ENCODE results near the gene SCAMP5. TPM values are rescaled to one million over a fixed set of nuclear protein-coding genes. Genes with fewer than 3 reads are reported as not detected.

The SCAMP5 gene
- polyA plus RNA-seq, 1 donor (not counting 4 experiments of a cell fraction or from before 2014, with no cell fraction given) = 1.9 TPM

GRCh38 chr15:75054172-75054897, 59.0 kb downstream of the SCAMP5 start:
- H4K20me1 ChIP-seq (ENCODE audit: control insufficient read depth, extremely low read depth, insufficient read depth, low read length) = no peaks in the 10 kb centered on the region
- DNase-seq (ENCODE audit: low read depth, low spot score) (no peak), FAIRE-seq (no peak)
- no peak overlapping the region for H3K9ac ChIP-seq (ENCODE audit: control insufficient read depth, extremely low read depth, insufficient read depth, low read length)
- no peaks in the 10 kb centered on the region for H3K27me3 ChIP-seq (ENCODE audit: control insufficient read depth, extremely low read depth, insufficient read depth, low read length)
- no peaks in the 10 kb centered on the region for H3K79me2 ChIP-seq (ENCODE audit: control insufficient read depth, insufficient read depth, low read length)
- peaks cover 0 to 5% of the 10 kb centered on the region in 2 experiments for H3K36me3 ChIP-seq (ENCODE audit: control insufficient read depth in 2 of 2, extremely low read depth in 1 of 2, insufficient read depth in 2 of 2, low read length in 2 of 2)
- no peaks in the 10 kb centered on the region for H3K9me3 ChIP-seq (ENCODE audit: control insufficient read depth, low read depth, low read length)
- H3K27ac ChIP-seq (ENCODE audit: control insufficient read depth, insufficient read depth, low read length) = no peak overlapping the region
- no peak for TF ChIP-seq EZH2 (IDR thresholded peaks at IDR 0.05; ENCODE audit: low read length)
- no peak for TF ChIP-seq CTCF (optimal IDR thresholded peaks at IDR 0.05 in 1 of 3, IDR thresholded peaks at IDR 0.05 in 1 of 3, conservative IDR thresholded peaks at IDR 0.05 in 1 of 3; ENCODE audit: extremely low read depth in 1 of 3, insufficient read depth in 2 of 3, low read length in 3 of 3)
- no peaks in the 10 kb centered on the region for H3K9me1 ChIP-seq (ENCODE audit: control insufficient read depth, extremely low read depth, insufficient read depth, low read length)
- no peak overlapping the region for H3K4me2 ChIP-seq (ENCODE audit: control insufficient read depth, extremely low read depth, insufficient read depth, low read depth, low read length)
- no peak overlapping the region for H3K4me3 ChIP-seq (ENCODE audit: control insufficient read depth in 2 of 3, extremely low read depth in 1 of 3, insufficient read depth in 2 of 3, low read depth in 1 of 3, low read length in 3 of 3)
- H2AFZ ChIP-seq (ENCODE audit: control insufficient read depth, low read length) = no peak overlapping the region
- peaks cover 10% of the 10 kb centered on the region for H3K4me1 ChIP-seq (ENCODE audit: control insufficient read depth, extremely low read depth, insufficient read depth, low read length)
- dilution Hi-C loops (cut with MboI; ENCODE audit: extremely low pct_ligation_motif_present, low sequenced_read_pairs) = no loop called here

- no peaks in the 10 kb centered on the region for H4K20me1 ChIP-seq (ENCODE audit: control insufficient read depth, extremely low read depth, insufficient read depth, low read length)
- no peak for FAIRE-seq
- dilution Hi-C loops (cut with MboI; ENCODE audit: extremely low pct_ligation_motif_present, low sequenced_read_pairs) = no loop called here
- no peaks in the 10 kb centered on the region for H3K36me3 ChIP-seq (ENCODE audit: control insufficient read depth in 2 of 2, extremely low read depth in 1 of 2, insufficient read depth in 2 of 2, low read length in 2 of 2)
- H3K9me1 ChIP-seq (ENCODE audit: control insufficient read depth, extremely low read depth, insufficient read depth, low read length) = no peaks in the 10 kb centered on the region
- DNase-seq (ENCODE audit: low read depth, low spot score) = no peak
- H3K27ac ChIP-seq (ENCODE audit: control insufficient read depth, insufficient read depth, low read length) = no peak overlapping the region
- H2AFZ ChIP-seq (ENCODE audit: control insufficient read depth, low read length) = no peak overlapping the region
- H3K4me1 ChIP-seq (ENCODE audit: control insufficient read depth, extremely low read depth, insufficient read depth, low read length) = peaks cover 10% of the 10 kb centered on the region
- H3K4me3 ChIP-seq (ENCODE audit: control insufficient read depth in 2 of 3, extremely low read depth in 1 of 3, insufficient read depth in 2 of 3, low read depth in 1 of 3, low read length in 3 of 3) = no peak overlapping the region
- no peak overlapping the region for H3K9ac ChIP-seq (ENCODE audit: control insufficient read depth, extremely low read depth, insufficient read depth, low read length)
- TF ChIP-seq EZH2 (IDR thresholded peaks at IDR 0.05; ENCODE audit: low read length) (no peak), CTCF (optimal IDR thresholded peaks at IDR 0.05 in 1 of 3, IDR thresholded peaks at IDR 0.05 in 1 of 3, conservative IDR thresholded peaks at IDR 0.05 in 1 of 3; ENCODE audit: extremely low read depth in 1 of 3, insufficient read depth in 2 of 3, low read length in 3 of 3) (no peak)
- H3K79me2 ChIP-seq (ENCODE audit: control insufficient read depth, insufficient read depth, low read length) = no peaks in the 10 kb centered on the region
- H3K9me3 ChIP-seq (ENCODE audit: control insufficient read depth, low read depth, low read length) = no peaks in the 10 kb centered on the region
- H3K4me2 ChIP-seq (ENCODE audit: control insufficient read depth, extremely low read depth, insufficient read depth, low read depth, low read length) = no peak overlapping the region
- H3K27me3 ChIP-seq (ENCODE audit: control insufficient read depth, extremely low read depth, insufficient read depth, low read length) = no peaks in the 10 kb centered on the region
Measured at GRCh38 chr15:75056036-75056435, 60.7 kb downstream of the SCAMP5 start.

All from keratinocyte (primary cell).